Rectal smooth muscle tissue (tissue), 1 donor: ENCODE data around the gene BANF2.
"Not testable (repeated sequence)": the region's sequence is repeated elsewhere in the genome, so short reads cannot be mapped to it uniquely, and the experiment has no call there.

Experiments used
- H3K27ac ChIP-seq: one replicate; pipeline ENCODE4 v1.7.0; 2013; ENCODE audit warnings: low read depth, low read length, inconsistent platforms
- H3K27me3 ChIP-seq: one replicate; pipeline ENCODE4 v1.7.0; 2013; ENCODE audit warnings: low read length; ENCODE audit not compliant: control insufficient read depth, insufficient read depth
- H3K36me3 ChIP-seq: one replicate; pipeline ENCODE4 v1.7.0; 2013; ENCODE audit warnings: low read length; ENCODE audit not compliant: control insufficient read depth, insufficient read depth
- H3K4me1 ChIP-seq: one replicate; pipeline ENCODE4 v1.7.0; 2013; ENCODE audit warnings: low read length; ENCODE audit not compliant: control insufficient read depth, insufficient read depth
- H3K4me3 ChIP-seq: one replicate; pipeline ENCODE4 v1.7.0; 2013; ENCODE audit warnings: low read length
- H3K9ac ChIP-seq: one replicate; pipeline ENCODE4 v1.7.0; 2013; ENCODE audit warnings: low read length

BANF2 gene

GRCh38 chr20:17691758-17692157 lies 8.0 kb upstream of the BANF2 start:
- Histone ChIP-seq H3K4me3 (no peak overlapping the region), H3K4me1 (peaks cover 2% of the 10 kb centered on the region), H3K36me3 (no peaks in the 10 kb centered on the region), H3K27ac (no peak overlapping the region), H3K9ac (no peak overlapping the region), H3K27me3 (no peaks in the 10 kb centered on the region)

DNA sequence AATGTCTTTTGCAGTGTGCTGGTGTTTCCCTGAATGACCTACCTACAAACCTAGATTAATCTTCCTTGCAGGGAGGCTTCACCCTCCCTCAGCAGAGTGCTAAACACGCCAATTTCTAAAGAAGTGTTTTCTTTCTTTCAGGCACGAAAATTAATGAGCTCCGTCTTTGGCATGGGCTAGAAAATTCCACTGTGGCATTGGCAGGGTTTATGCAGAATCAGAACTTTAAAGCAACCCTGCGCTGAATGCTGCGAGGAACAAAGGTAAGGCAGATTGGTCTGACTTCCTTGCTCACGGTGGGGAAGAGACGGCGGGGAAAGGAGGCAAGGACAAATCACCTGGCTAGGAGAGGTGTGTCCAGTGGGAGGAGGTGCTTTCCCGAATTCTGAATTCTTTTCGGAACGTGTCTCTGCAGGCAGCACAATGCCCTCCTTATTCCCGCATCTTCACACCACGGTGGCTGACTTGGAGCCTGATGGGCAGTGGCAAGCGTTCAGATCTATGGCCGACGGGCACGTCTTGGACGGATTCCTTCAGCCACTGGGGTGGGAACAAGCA lies 6.2 kb upstream of the BANF2 start:
- H3K27ac ChIP-seq: no peak overlapping the region
- peak overlapping the region; percentile 1 for H3K9ac ChIP-seq
- H3K36me3 ChIP-seq: no peaks in the 10 kb centered on the region
- no peaks in the 10 kb centered on the region for H3K27me3 ChIP-seq
- peaks cover 2% of the 10 kb centered on the region for H3K4me1 ChIP-seq
- no peak overlapping the region for H3K4me3 ChIP-seq

GRCh38 chr20:17694767-17695166 lies 5.0 kb upstream of the BANF2 start:
- H3K4me3 ChIP-seq: no peak overlapping the region
- peaks cover 2% of the 10 kb centered on the region for H3K4me1 ChIP-seq
- H3K36me3 ChIP-seq: no peaks in the 10 kb centered on the region
- H3K9ac ChIP-seq: no peak overlapping the region
- no peaks in the 10 kb centered on the region for H3K27me3 ChIP-seq
- H3K27ac ChIP-seq: no peak overlapping the region

DNA sequence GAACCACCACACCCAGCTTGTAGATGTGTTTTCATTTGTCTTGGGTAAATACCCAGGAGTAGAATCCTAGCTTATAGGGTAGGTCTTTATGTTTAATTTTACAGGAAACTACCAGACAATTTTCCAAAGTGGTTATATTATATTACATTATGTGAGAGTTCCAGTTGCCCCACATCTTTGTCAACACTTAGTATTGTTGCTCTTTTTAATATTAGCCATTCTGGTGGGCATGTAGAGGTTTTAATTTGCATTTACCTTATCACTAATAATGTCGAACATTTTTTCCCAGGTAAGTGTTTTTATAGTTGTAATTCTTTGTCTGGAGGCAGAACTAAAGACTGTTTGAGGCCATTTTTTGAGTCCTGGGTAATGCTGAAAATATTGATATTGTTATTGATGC lies 3.5 kb upstream of the BANF2 start:
- H3K4me3 ChIP-seq: no peak overlapping the region
- H3K36me3 ChIP-seq: no peaks in the 10 kb centered on the region
- H3K27me3 ChIP-seq: no peaks in the 10 kb centered on the region
- no peak overlapping the region for H3K9ac ChIP-seq
- H3K27ac ChIP-seq: no peak overlapping the region
- H3K4me1 ChIP-seq: peaks cover 2% of the 10 kb centered on the region

DNA sequence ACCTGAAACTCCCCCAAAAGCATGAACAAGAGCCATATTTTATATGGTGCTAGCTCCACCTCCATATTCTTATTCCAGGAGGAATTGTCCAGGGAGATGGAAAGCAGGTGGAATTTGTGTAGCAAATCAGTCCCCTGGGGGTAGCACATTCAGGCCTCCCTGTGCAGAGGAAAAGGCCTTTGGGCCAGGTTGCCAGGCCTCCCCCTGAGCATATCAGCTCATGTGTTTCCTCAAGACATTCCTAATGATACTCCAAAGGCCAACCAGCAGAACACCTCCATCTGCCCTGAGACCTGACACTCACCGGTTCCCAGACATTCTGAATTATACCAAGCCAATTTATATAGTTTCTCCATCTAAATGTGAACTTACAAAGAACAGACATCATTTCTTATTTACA lies 2.6 kb upstream of the BANF2 start:
- no peaks in the 10 kb centered on the region for H3K27me3 ChIP-seq
- no peaks in the 10 kb centered on the region for H3K36me3 ChIP-seq
- no peak overlapping the region for H3K9ac ChIP-seq
- peaks cover 2% of the 10 kb centered on the region for H3K4me1 ChIP-seq
- no peak overlapping the region for H3K27ac ChIP-seq
- no peak overlapping the region for H3K4me3 ChIP-seq

DNA sequence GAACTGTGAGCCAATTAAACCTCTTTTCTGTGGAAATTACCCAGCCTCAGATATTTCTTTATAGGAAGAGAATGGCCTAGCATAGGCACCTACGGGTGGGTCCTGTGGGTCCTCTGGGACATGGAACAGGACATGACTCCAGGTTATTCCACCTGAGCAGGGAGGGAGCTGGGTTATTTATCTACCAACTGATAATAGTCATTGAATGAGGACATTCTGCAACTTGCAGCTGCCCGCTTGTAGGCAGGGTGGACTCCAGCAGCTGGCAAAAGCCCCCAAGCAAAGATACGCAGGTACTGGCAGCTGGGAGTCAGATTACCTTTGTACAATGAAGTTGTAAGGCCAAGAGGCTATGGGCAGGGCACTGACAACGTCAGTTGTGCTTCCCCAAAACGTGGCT lies 1.4 kb upstream of the BANF2 start:
- no peaks in the 10 kb centered on the region for H3K27me3 ChIP-seq
- H3K4me3 ChIP-seq: no peak overlapping the region
- H3K27ac ChIP-seq: no peak overlapping the region
- no peaks in the 10 kb centered on the region for H3K4me1 ChIP-seq
- H3K36me3 ChIP-seq: no peaks in the 10 kb centered on the region
- no peak overlapping the region for H3K9ac ChIP-seq

GRCh38 chr20:17700637-17701036 lies 871 bp downstream of the BANF2 start:
- H3K4me1 ChIP-seq: no peaks in the 10 kb centered on the region
- no peak overlapping the region for H3K4me3 ChIP-seq
- no peaks in the 10 kb centered on the region for H3K36me3 ChIP-seq
- H3K27me3 ChIP-seq: no peaks in the 10 kb centered on the region
- no peak overlapping the region for H3K27ac ChIP-seq
- H3K9ac ChIP-seq: no peak overlapping the region

DNA sequence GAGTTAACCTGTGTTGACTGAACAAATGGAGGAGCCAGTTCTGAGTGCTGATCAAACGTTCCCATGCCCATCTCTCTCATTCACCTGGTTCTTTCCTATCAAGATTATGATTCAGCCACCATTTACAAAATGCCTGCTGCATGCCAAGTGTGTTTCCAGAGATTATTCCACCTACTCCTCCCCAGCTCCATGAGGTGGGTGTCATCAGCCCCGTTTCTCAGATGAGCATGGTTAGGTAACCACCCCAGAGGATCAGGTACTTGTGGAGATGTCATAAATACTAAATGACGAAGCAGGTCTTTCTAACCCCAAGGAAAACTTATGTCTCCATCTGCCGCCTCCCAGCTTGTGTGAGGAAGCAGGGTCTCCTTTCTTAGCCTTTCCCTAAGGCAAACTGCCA lies 2.1 kb downstream of the BANF2 start:
- H3K36me3 ChIP-seq: no peaks in the 10 kb centered on the region
- H3K9ac ChIP-seq: no peak overlapping the region
- H3K4me3 ChIP-seq: no peak overlapping the region
- H3K27ac ChIP-seq: no peak overlapping the region
- H3K27me3 ChIP-seq: no peaks in the 10 kb centered on the region
- H3K4me1 ChIP-seq: no peaks in the 10 kb centered on the region

GRCh38 chr20:17704589-17705317 lies 5.0 kb downstream of the BANF2 start:
- Histone ChIP-seq H3K36me3 (no peaks in the 10 kb centered on the region), H3K4me3 (no peak overlapping the region), H3K27ac (no peak overlapping the region), H3K9ac (no peak overlapping the region), H3K4me1 (no peaks in the 10 kb centered on the region), H3K27me3 (no peaks in the 10 kb centered on the region)

- H3K4me3 ChIP-seq: no peak overlapping the region
- no peak overlapping the region for H3K27ac ChIP-seq
- no peak overlapping the region for H3K9ac ChIP-seq
- H3K36me3 ChIP-seq: no peaks in the 10 kb centered on the region
- H3K4me1 ChIP-seq: no peaks in the 10 kb centered on the region
- H3K27me3 ChIP-seq: no peaks in the 10 kb centered on the region
Observed at GRCh38 chr20:17705916-17706315, 6.2 kb downstream of the BANF2 start.

- Histone ChIP-seq H3K36me3 (no peaks in the 10 kb centered on the region), H3K27ac (no peak overlapping the region), H3K4me1 (no peaks in the 10 kb centered on the region), H3K4me3 (no peak overlapping the region), H3K9ac (no peak overlapping the region), H3K27me3 (no peaks in the 10 kb centered on the region)
Observed at GRCh38 chr20:17706632-17707031, 6.9 kb downstream of the BANF2 start.

- H3K27me3 ChIP-seq, H3K4me3 ChIP-seq, H3K36me3 ChIP-seq, H3K4me1 ChIP-seq, H3K27ac ChIP-seq, H3K9ac ChIP-seq: not testable (repeated sequence)
Observed at GRCh38 chr20:17707951-17708350, 8.2 kb downstream of the BANF2 start.

DNA sequence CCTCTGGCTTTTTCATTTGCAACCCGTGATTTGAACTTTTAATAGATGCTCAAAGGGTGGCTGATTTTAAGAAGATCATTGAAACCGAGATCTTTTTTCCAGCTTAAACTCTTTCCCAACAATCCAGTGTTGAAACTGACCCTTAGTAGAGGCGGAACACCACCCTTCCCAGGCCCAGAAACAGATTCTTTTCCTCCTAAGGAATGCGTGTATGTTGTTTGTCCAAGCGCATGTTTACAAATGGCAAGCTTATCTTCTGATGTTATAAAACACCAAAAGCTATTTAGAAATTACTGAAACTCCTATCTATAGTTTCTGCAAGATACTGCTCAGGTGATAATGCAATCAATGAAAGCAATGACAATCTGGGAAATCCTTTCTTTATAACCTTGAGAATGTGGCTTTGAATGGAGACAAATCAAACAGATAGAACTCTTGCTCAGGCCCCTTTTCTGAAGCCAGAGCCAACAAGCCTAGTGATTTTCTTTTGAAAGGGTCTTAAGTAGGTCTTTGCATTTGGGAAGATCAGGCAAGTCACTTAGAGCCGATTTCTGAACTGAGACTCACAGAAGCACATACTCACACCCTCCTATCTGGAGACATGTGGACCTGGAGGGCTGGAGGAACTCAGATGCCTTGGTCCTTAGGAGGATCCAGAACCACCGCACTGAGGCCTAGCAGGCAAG lies 9.1 kb downstream of the BANF2 start:
- Histone ChIP-seq H3K4me3 (no peak overlapping the region), H3K27me3 (no peaks in the 10 kb centered on the region), H3K9ac (no peak overlapping the region), H3K36me3 (no peaks in the 10 kb centered on the region), H3K4me1 (no peaks in the 10 kb centered on the region), H3K27ac (no peak overlapping the region)
